H9 (cell line): ENCODE data around the gene EYA4. TPM values are rescaled to one million over a fixed set of nuclear protein-coding genes. Genes with fewer than 3 reads are reported as not detected.

Experiments used
- DNase-seq: peaks from one replicate; pipeline ENCODE4 v3.0.0-alpha.2; 2017
- H2AFZ ChIP-seq: one replicate; pipeline ENCODE4 v1.6.1; 2013; ENCODE audit warnings: mild to moderate bottlenecking, low read length, control low read depth, moderate library complexity
- H2AK5ac ChIP-seq: 2 replicates; pipeline ENCODE4 v1.6.1; 2013; ENCODE audit warnings: low read length, control low read depth, mixed read lengths; ENCODE audit not compliant: insufficient read length
- H2BK120ac ChIP-seq: one replicate; pipeline ENCODE4 v1.6.1; 2013; ENCODE audit warnings: low read depth, mild to moderate bottlenecking, low read length, control low read depth, inconsistent platforms; ENCODE audit not compliant: poor library complexity, severe bottlenecking
- H2BK12ac ChIP-seq: 2 replicates; pipeline ENCODE4 v1.6.1; 2013; ENCODE audit warnings: low read length, control low read depth, mixed read lengths, low read depth; ENCODE audit not compliant: insufficient read length
- H2BK15ac ChIP-seq: 2 replicates; pipeline ENCODE4 v1.6.1; 2013; ENCODE audit warnings: low read depth, low read length, control low read depth
- H2BK20ac ChIP-seq: one replicate; pipeline ENCODE4 v1.6.1; 2013; ENCODE audit warnings: low read depth, mild to moderate bottlenecking, low read length, control low read depth, inconsistent platforms; ENCODE audit not compliant: poor library complexity, severe bottlenecking
- H2BK5ac ChIP-seq: 2 replicates; pipeline ENCODE4 v1.6.1; 2013; ENCODE audit warnings: low read length, control low read depth, mixed read lengths; ENCODE audit not compliant: insufficient read length
- H3K14ac ChIP-seq: 2 replicates; pipeline ENCODE4 v1.6.1; 2013; ENCODE audit warnings: low read length, control low read depth; ENCODE audit not compliant: insufficient read depth
- H3K18ac ChIP-seq: 2 replicates; pipeline ENCODE4 v1.6.1; 2013; ENCODE audit warnings: low read depth, mild to moderate bottlenecking, mixed read lengths, low read length, control low read depth; ENCODE audit not compliant: insufficient read length
- H3K23ac ChIP-seq: 2 replicates; pipeline ENCODE4 v1.6.1; 2013; ENCODE audit warnings: low read length, control low read depth, mixed read lengths, low read depth; ENCODE audit not compliant: insufficient read length
- H3K23me2 ChIP-seq: 2 replicates; pipeline ENCODE4 v1.6.1; 2013; ENCODE audit warnings: low read depth, mild to moderate bottlenecking, mixed read lengths, low read length, control low read depth; ENCODE audit not compliant: insufficient read length, poor library complexity, severe bottlenecking
- H3K27ac ChIP-seq: 2 replicates; pipeline ENCODE4 v1.5.1; 2013; ENCODE audit warnings: low read length, control low read depth, mixed read lengths, low read depth; ENCODE audit not compliant: insufficient read length
- H3K27me3 ChIP-seq: 2 replicates; pipeline ENCODE4 v1.6.1; 2013; ENCODE audit warnings: low read length, control low read depth, inconsistent platforms; ENCODE audit not compliant: insufficient read depth
- H3K4ac ChIP-seq: 2 replicates; pipeline ENCODE4 v1.6.1; 2013; ENCODE audit warnings: low read depth, mild to moderate bottlenecking, control low read depth, inconsistent platforms, low read length, moderate library complexity
- H3K4me1 ChIP-seq: 2 replicates; pipeline ENCODE4 v1.6.1; 2013; ENCODE audit warnings: low read length, control low read depth, inconsistent platforms; ENCODE audit not compliant: insufficient read depth
- H3K4me2 ChIP-seq: 2 replicates; pipeline ENCODE4 v1.6.1; 2013; ENCODE audit warnings: low read length, control low read depth, mixed read lengths; ENCODE audit not compliant: insufficient read length, insufficient read depth
- H3K56ac ChIP-seq: 2 replicates; pipeline ENCODE4 v1.6.1; 2013; ENCODE audit warnings: low read depth, mild to moderate bottlenecking, mixed read lengths, low read length, control low read depth; ENCODE audit not compliant: insufficient read length
- H3K79me1 ChIP-seq: 2 replicates; pipeline ENCODE4 v1.6.1; 2013; ENCODE audit warnings: low read depth, mild to moderate bottlenecking, moderate library complexity, low read length, control low read depth, inconsistent platforms; ENCODE audit not compliant: insufficient read depth, poor library complexity, severe bottlenecking
- H3K79me2 ChIP-seq: 2 replicates; pipeline ENCODE4 v1.6.1; 2013; ENCODE audit warnings: low read length, control low read depth, inconsistent platforms; ENCODE audit not compliant: insufficient read depth
- H3K9ac ChIP-seq: 2 replicates; pipeline ENCODE4 v1.6.1; 2013; ENCODE audit warnings: low read length, control low read depth, mixed read lengths; ENCODE audit not compliant: insufficient read length; ENCODE audit errors: extremely low read depth
- H3K9me3 ChIP-seq: one replicate; pipeline ENCODE4 v1.6.1; 2013; ENCODE audit warnings: low read depth, low read length, inconsistent platforms; ENCODE audit not compliant: control insufficient read depth
- H3T11ph ChIP-seq: one replicate; pipeline ENCODE4 v1.6.1; 2013; ENCODE audit warnings: mild to moderate bottlenecking, low read length, control low read depth, inconsistent platforms
- H4K20me1 ChIP-seq: one replicate; pipeline ENCODE4 v1.6.1; 2013; ENCODE audit not compliant: control insufficient read depth, insufficient read length, insufficient read depth
- H4K5ac ChIP-seq: 2 replicates; pipeline ENCODE4 v1.6.1; 2013; ENCODE audit warnings: low read depth, mild to moderate bottlenecking, mixed read lengths, low read length, control low read depth; ENCODE audit not compliant: insufficient read length
- H4K8ac ChIP-seq: replicated peaks from 2 replicates; pipeline ENCODE4 v1.6.1; 2013; ENCODE audit warnings: low read length, control low read depth, mixed read lengths, low read depth; ENCODE audit not compliant: insufficient read length
- H4K91ac ChIP-seq: 2 replicates; pipeline ENCODE4 v1.6.1; 2013; ENCODE audit warnings: low read depth, mild to moderate bottlenecking, moderate library complexity, mixed read lengths, low read length, control low read depth; ENCODE audit not compliant: insufficient read length
- H3K27ac Mint-ChIP-seq, 3 experiments: 2 replicates in 2 of 3; 3 replicates in 1 of 3; pipeline ENCODE4 v1.8.0; 2020 to 2021; ENCODE audit warnings: mixed read lengths in 3 of 3, mild to moderate bottlenecking in 1 of 3, moderate library complexity in 1 of 3
- H3K27me3 Mint-ChIP-seq: 2 replicates; pipeline ENCODE4 v1.8.0; 2021; ENCODE audit warnings: low read depth, mild to moderate bottlenecking, moderate library complexity, mixed read lengths
- H3K36me3 Mint-ChIP-seq, 3 experiments: 2 replicates in 2 of 3; 3 replicates in 1 of 3; pipeline ENCODE4 v1.8.0; 2020 to 2021; ENCODE audit warnings: low read depth in 3 of 3, mixed read lengths in 3 of 3; ENCODE audit not compliant: insufficient read depth in 1 of 3
- H3K4me1 Mint-ChIP-seq, 2 experiments: 2 replicates each; pipeline ENCODE4 v1.8.0; 2020; ENCODE audit warnings: mixed read lengths in 2 of 2
- H3K4me3 Mint-ChIP-seq, 2 experiments: 2 replicates in 1 of 2; 3 replicates in 1 of 2; pipeline ENCODE4 v1.8.0; 2020 to 2021; ENCODE audit warnings: mild to moderate bottlenecking in 2 of 2, mixed read lengths in 2 of 2, moderate library complexity in 1 of 2
- H3K9me3 Mint-ChIP-seq, 2 experiments: 2 replicates in 1 of 2; 3 replicates in 1 of 2; pipeline ENCODE4 v1.8.0; 2020; ENCODE audit warnings: mild to moderate bottlenecking in 2 of 2, mixed read lengths in 2 of 2, moderate library complexity in 1 of 2
- WGBS: extraction: QIAGEN DNeasy Blood & Tissue Kit; methylation state at CpG from one replicate; pipeline ENCODE4 v1.1.7; 2013; ENCODE audit warnings: missing lambda C conversion rate, low lambda C conversion rate, mixed read lengths; ENCODE audit not compliant: insufficient read length; ENCODE audit errors: extremely low coverage; 5-methylcytosine and 5-hydroxymethylcytosine counted together
- total RNA-seq: library from RNA; stranded (reverse); gene quantifications from 2 replicates; pipeline ENCODE4 v1.2.1, GENCODE V29; 2021
- TF ChIP-seq, protein P1 (sequence below): fragments of 200-600 bp; sonication (generic); conservative IDR thresholded peaks from 3 replicates; pipeline ENCODE4 v1.8.0; 2021; ENCODE audit warnings: antibody characterized with exemption, mild to moderate bottlenecking

EYA4 gene
- total RNA-seq, 1 experiment from 2014 or later, result 0.26 TPM

- Histone ChIP-seq H3K27me3 (no peaks in the 10 kb centered on the region), H4K8ac (no peak overlapping the region), H3K23ac (no peak overlapping the region), H3K23me2 (no peaks in the 10 kb centered on the region), H3T11ph (no peak overlapping the region), H3K4me1 (no peaks in the 10 kb centered on the region), H3K79me2 (no peaks in the 10 kb centered on the region), H3K27ac (no peak overlapping the region), H2BK12ac (no peak overlapping the region), H3K4ac (no peak overlapping the region), H3K56ac (no peak overlapping the region), H4K5ac (no peak overlapping the region), H4K20me1 (no peaks in the 10 kb centered on the region), H2BK15ac (no peak overlapping the region), H2AFZ (no peak overlapping the region), H4K91ac (no peak overlapping the region), H3K14ac (no peak overlapping the region), H2BK5ac (no peak overlapping the region), H3K9ac (no peak overlapping the region), H2AK5ac (no peak overlapping the region), H2BK20ac (no peak overlapping the region), H2BK120ac (no peak overlapping the region), H3K79me1 (no peaks in the 10 kb centered on the region), H3K9me3 (no peaks in the 10 kb centered on the region), H3K18ac (no peak overlapping the region), H3K4me2 (no peak overlapping the region)
- H3K4me3 Mint-ChIP-seq, result no peak overlapping the region
- DNase-seq, result no peak
- peaks cover 0 to 3% of the 10 kb centered on the region in 2 experiments; a peak in 1 of 5 replicates for H3K9me3 Mint-ChIP-seq
- no peak overlapping the region; a peak in 1 of 7 replicates for H3K27ac Mint-ChIP-seq
- WGBS, result no CpG with 5 or more reads among the region's 1 CpG
- no peaks in the 10 kb centered on the region for H3K27me3 Mint-ChIP-seq
- TF ChIP-seq, protein P1, sequence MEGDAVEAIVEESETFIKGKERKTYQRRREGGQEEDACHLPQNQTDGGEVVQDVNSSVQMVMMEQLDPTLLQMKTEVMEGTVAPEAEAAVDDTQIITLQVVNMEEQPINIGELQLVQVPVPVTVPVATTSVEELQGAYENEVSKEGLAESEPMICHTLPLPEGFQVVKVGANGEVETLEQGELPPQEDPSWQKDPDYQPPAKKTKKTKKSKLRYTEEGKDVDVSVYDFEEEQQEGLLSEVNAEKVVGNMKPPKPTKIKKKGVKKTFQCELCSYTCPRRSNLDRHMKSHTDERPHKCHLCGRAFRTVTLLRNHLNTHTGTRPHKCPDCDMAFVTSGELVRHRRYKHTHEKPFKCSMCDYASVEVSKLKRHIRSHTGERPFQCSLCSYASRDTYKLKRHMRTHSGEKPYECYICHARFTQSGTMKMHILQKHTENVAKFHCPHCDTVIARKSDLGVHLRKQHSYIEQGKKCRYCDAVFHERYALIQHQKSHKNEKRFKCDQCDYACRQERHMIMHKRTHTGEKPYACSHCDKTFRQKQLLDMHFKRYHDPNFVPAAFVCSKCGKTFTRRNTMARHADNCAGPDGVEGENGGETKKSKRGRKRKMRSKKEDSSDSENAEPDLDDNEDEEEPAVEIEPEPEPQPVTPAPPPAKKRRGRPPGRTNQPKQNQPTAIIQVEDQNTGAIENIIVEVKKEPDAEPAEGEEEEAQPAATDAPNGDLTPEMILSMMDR, result no peak
- no peaks in the 10 kb centered on the region for H3K4me1 Mint-ChIP-seq
- no peaks in the 10 kb centered on the region for H3K36me3 Mint-ChIP-seq
These were observed 254.2 kb downstream of the EYA4 start for GRCh38 chr6:133495205-133495903.
